ENCODE results near the gene TTC6. TPM values are rescaled to one million over a fixed set of nuclear protein-coding genes. Genes with fewer than 3 reads are reported as not detected.

The TTC6 gene
- total RNA-seq, 2 donors from 2014 or later: not detected

GRCh38 chr14:37597538-37597913, 2.1 kb downstream of the TTC6 start:
- Mint-ChIP-seq H3K4me3 (no peak overlapping the region), H3K27ac (no peak overlapping the region), H3K36me3 (ENCODE audit: insufficient read depth in 2 of 2) (peaks cover 12 to 15% of the 10 kb centered on the region in 2 donors), H3K4me1 (ENCODE audit: low read depth) (peaks cover 23% of the 10 kb centered on the region), H3K27me3 (ENCODE audit: low read depth) (peaks cover 70% of the 10 kb centered on the region), H3K9me3 (peaks cover 0 to 2% of the 10 kb centered on the region in 2 donors)
- ATAC-seq (replicated peaks in 1 of 2) (no peak), DNase-seq (no peak)

GRCh38 chr14:37597914-37598746, 2.7 kb downstream of the TTC6 start:
- peak overlapping the region; percentile 20 to 47 for H3K4me3 Mint-ChIP-seq
- DNase-seq: no peak
- peaks cover 70% of the 10 kb centered on the region for H3K27me3 Mint-ChIP-seq (ENCODE audit: low read depth)
- peaks cover 23% of the 10 kb centered on the region for H3K4me1 Mint-ChIP-seq (ENCODE audit: low read depth)
- peaks cover 2 to 3% of the 10 kb centered on the region in 2 donors for H3K9me3 Mint-ChIP-seq
- H3K36me3 Mint-ChIP-seq (ENCODE audit: insufficient read depth in 2 of 2): peaks cover 15 to 16% of the 10 kb centered on the region in 2 donors
- ATAC-seq (replicated peaks in 1 of 2): no peak
- H3K27ac Mint-ChIP-seq: no peak overlapping the region

GRCh38 chr14:37598747-37599506, 3.5 kb downstream of the TTC6 start:
- peaks cover 13 to 17% of the 10 kb centered on the region in 2 donors for H3K36me3 Mint-ChIP-seq (ENCODE audit: insufficient read depth in 2 of 2)

GRCh38 chr14:37599507-37600368, 4.3 kb downstream of the TTC6 start:
- Mint-ChIP-seq H3K27me3 (ENCODE audit: low read depth) (peaks cover 69% of the 10 kb centered on the region), H3K36me3 (ENCODE audit: insufficient read depth in 2 of 2) (peaks cover 9 to 13% of the 10 kb centered on the region in 2 donors), H3K4me3 (peak overlapping the region; percentile 27 to 63), H3K27ac (no peak overlapping the region), H3K4me1 (ENCODE audit: low read depth) (peaks cover 15% of the 10 kb centered on the region), H3K9me3 (peaks cover 2 to 3% of the 10 kb centered on the region in 2 donors)
- DNase-seq (no peak), ATAC-seq (replicated peaks in 1 of 2) (no peak)

More at GRCh38 chr14:37598747-37599506, 3.5 kb downstream of the TTC6 start:
- Mint-ChIP-seq H3K4me3 (peak overlapping the region; percentile 20 to 63), H3K27ac (no peak overlapping the region), H3K27me3 (ENCODE audit: low read depth) (peaks cover 70% of the 10 kb centered on the region), H3K9me3 (peaks cover 2 to 3% of the 10 kb centered on the region in 2 donors), H3K4me1 (ENCODE audit: low read depth) (peaks cover 23% of the 10 kb centered on the region)
- ATAC-seq (replicated peaks in 1 of 2) (no peak), DNase-seq (no peak)

GRCh38 chr14:37600880-37601741, 5.7 kb downstream of the TTC6 start:
- ATAC-seq (replicated peaks in 1 of 2): no peak
- peaks cover 67% of the 10 kb centered on the region for H3K27me3 Mint-ChIP-seq (ENCODE audit: low read depth)
- peaks cover 2 to 3% of the 10 kb centered on the region in 2 donors for H3K9me3 Mint-ChIP-seq
- no peak for DNase-seq
- no peak overlapping the region for H3K4me3 Mint-ChIP-seq
- H3K27ac Mint-ChIP-seq: no peak overlapping the region
- peaks cover 6 to 11% of the 10 kb centered on the region in 2 donors for H3K36me3 Mint-ChIP-seq (ENCODE audit: insufficient read depth in 2 of 2)
- H3K4me1 Mint-ChIP-seq (ENCODE audit: low read depth): peaks cover 6% of the 10 kb centered on the region

GRCh38 chr14:37601865-37602264, 6.4 kb downstream of the TTC6 start:
- peaks cover 65% of the 10 kb centered on the region for H3K27me3 Mint-ChIP-seq (ENCODE audit: low read depth)
- H3K36me3 Mint-ChIP-seq (ENCODE audit: insufficient read depth in 2 of 2): peaks cover 6 to 9% of the 10 kb centered on the region in 2 donors
- H3K9me3 Mint-ChIP-seq: peaks cover 3 to 5% of the 10 kb centered on the region in 2 donors
- no peak for ATAC-seq (replicated peaks in 1 of 2)
- DNase-seq: no peak
- H3K4me3 Mint-ChIP-seq: no peak overlapping the region
- no peaks in the 10 kb centered on the region for H3K4me1 Mint-ChIP-seq (ENCODE audit: low read depth)
- no peak overlapping the region for H3K27ac Mint-ChIP-seq

- Mint-ChIP-seq H3K4me1 (ENCODE audit: low read depth) (no peaks in the 10 kb centered on the region), H3K4me3 (no peak overlapping the region), H3K27ac (no peak overlapping the region), H3K27me3 (ENCODE audit: low read depth) (peaks cover 63% of the 10 kb centered on the region), H3K9me3 (peaks cover 3 to 5% of the 10 kb centered on the region in 2 donors), H3K36me3 (ENCODE audit: insufficient read depth in 2 of 2) (peaks cover 6 to 9% of the 10 kb centered on the region in 2 donors)
- DNase-seq (no peak), ATAC-seq (replicated peaks in 1 of 2) (no peak)
Observed at GRCh38 chr14:37602605-37603453, 7.4 kb downstream of the TTC6 start.

- no peak for DNase-seq
- Mint-ChIP-seq H3K4me1 (ENCODE audit: low read depth) (no peaks in the 10 kb centered on the region), H3K27ac (no peak overlapping the region), H3K27me3 (ENCODE audit: low read depth) (peaks cover 61% of the 10 kb centered on the region), H3K9me3 (peaks cover 3 to 5% of the 10 kb centered on the region in 2 donors), H3K4me3 (no peak overlapping the region), H3K36me3 (ENCODE audit: insufficient read depth in 2 of 2) (peaks cover 6 to 9% of the 10 kb centered on the region in 2 donors)
- no peak for ATAC-seq (replicated peaks in 1 of 2)
Observed at GRCh38 chr14:37603688-37604251, 8.3 kb downstream of the TTC6 start.

- ATAC-seq (replicated peaks in 1 of 2) (no peak), DNase-seq (no peak)
- peaks cover 3 to 8% of the 10 kb centered on the region in 2 donors for H3K9me3 Mint-ChIP-seq
- H3K4me1 Mint-ChIP-seq (ENCODE audit: low read depth): no peaks in the 10 kb centered on the region
- H3K27me3 Mint-ChIP-seq (ENCODE audit: low read depth): peaks cover 54% of the 10 kb centered on the region
- H3K27ac Mint-ChIP-seq: no peak overlapping the region
- peaks cover 9% of the 10 kb centered on the region in 2 donors for H3K36me3 Mint-ChIP-seq (ENCODE audit: insufficient read depth in 2 of 2)
- no peak overlapping the region for H3K4me3 Mint-ChIP-seq
Observed at GRCh38 chr14:37606678-37607077, 11.2 kb downstream of the TTC6 start.

GRCh38 chr14:37608649-37609048, 13.2 kb downstream of the TTC6 start:
- Mint-ChIP-seq H3K27me3 (ENCODE audit: low read depth) (peaks cover 46% of the 10 kb centered on the region), H3K4me3 (no peak overlapping the region), H3K36me3 (ENCODE audit: insufficient read depth in 2 of 2) (peaks cover 5 to 10% of the 10 kb centered on the region in 2 donors), H3K4me1 (ENCODE audit: low read depth) (no peaks in the 10 kb centered on the region), H3K9me3 (peaks cover 0 to 8% of the 10 kb centered on the region in 2 donors), H3K27ac (no peak overlapping the region)
- no peak for ATAC-seq (replicated peaks in 1 of 2)
- DNase-seq: no peak

- DNase-seq: no peak
- H3K27ac Mint-ChIP-seq: peak overlapping the region; percentile 58
- H3K36me3 Mint-ChIP-seq (ENCODE audit: insufficient read depth in 2 of 2): peaks cover 7 to 20% of the 10 kb centered on the region in 2 donors
- peaks cover 37% of the 10 kb centered on the region for H3K27me3 Mint-ChIP-seq (ENCODE audit: low read depth)
- no peaks in the 10 kb centered on the region for H3K4me1 Mint-ChIP-seq (ENCODE audit: low read depth)
- ATAC-seq (replicated peaks in 1 of 2): no peak
- H3K9me3 Mint-ChIP-seq: peaks cover 5 to 16% of the 10 kb centered on the region in 2 donors
- H3K4me3 Mint-ChIP-seq: no peak overlapping the region
Observed at GRCh38 chr14:37610945-37611523, 15.6 kb downstream of the TTC6 start.

All from activated T-cell treated with anti-CD3 and anti-CD28 coated beads, Interleukin-2, amount 50 U/mL, for 72 hours (primary cell).